GM18858 (cell line): ENCODE measurements around the gene IQSEC1.

Source experiments
- ATAC-seq: cut with Tn5 transposase; IDR thresholded peaks from one replicate; pipeline ENCODE4 v1.9.1; 2021; ENCODE audit not compliant: unreplicated experiment

Gene IQSEC1

GRCh38 chr3:12987602-12988001 is 85.6 kb downstream of the IQSEC1 start:
- no peak for ATAC-seq

GRCh38 chr3:12986986-12987385 is 86.2 kb downstream of the IQSEC1 start:
- no peak for ATAC-seq

- no peak for ATAC-seq
Observed at GRCh38 chr3:12986521-12986920, 86.7 kb downstream of the IQSEC1 start.

- ATAC-seq: no peak
Observed at GRCh38 chr3:12986031-12986430, 87.2 kb downstream of the IQSEC1 start.

- ATAC-seq: no peak
Observed at GRCh38 chr3:12985148-12985547, 88.1 kb downstream of the IQSEC1 start.

- peak; percentile 32 for ATAC-seq
Observed at GRCh38 chr3:12984023-12984823, 89.0 kb downstream of the IQSEC1 start.

GRCh38 chr3:12983319-12983718 is 89.9 kb downstream of the IQSEC1 start:
- ATAC-seq: no peak

GRCh38 chr3:12982619-12983101 is 90.6 kb downstream of the IQSEC1 start:
- peak; percentile 59 for ATAC-seq

GRCh38 chr3:12981306-12982275 is 91.6 kb downstream of the IQSEC1 start:
- ATAC-seq: no peak

GRCh38 chr3:12980596-12981290 is 92.5 kb downstream of the IQSEC1 start:
- ATAC-seq: no peak

GRCh38 chr3:12979947-12980487 is 93.2 kb downstream of the IQSEC1 start:
- ATAC-seq: no peak

GRCh38 chr3:12979151-12979946 is 93.9 kb downstream of the IQSEC1 start:
- ATAC-seq: no peak

- ATAC-seq: no peak
Observed at GRCh38 chr3:12978682-12979081, 94.5 kb downstream of the IQSEC1 start.

- no peak for ATAC-seq
Observed at GRCh38 chr3:12977117-12977808, 96.0 kb downstream of the IQSEC1 start.

- ATAC-seq: no peak
Observed at GRCh38 chr3:12975748-12976522, 97.3 kb downstream of the IQSEC1 start.

- ATAC-seq: no peak
Observed at GRCh38 chr3:12974819-12975218, 98.4 kb downstream of the IQSEC1 start.

GRCh38 chr3:12974334-12974733 is 98.9 kb downstream of the IQSEC1 start:
- ATAC-seq: no peak

GRCh38 chr3:12973827-12974226 is 99.4 kb downstream of the IQSEC1 start:
- peak; percentile 48 for ATAC-seq
